IMR-90 (cell line): ENCODE data around the gene TDRD3.

ENCODE experiments used
- BHLHE40 ChIP-seq: fragments of 150-350 bp; IDR thresholded peaks from 2 replicates; pipeline ENCODE4 v1.6.1; 2016; ENCODE audit warnings: mild to moderate bottlenecking, low read depth, low read length
- CHD1 ChIP-seq: IDR thresholded peaks from 2 replicates; pipeline ENCODE4 v1.6.1; 2012; ENCODE audit warnings: low read depth, low read length, improper control_type of control experiment
- CTCF ChIP-seq: conservative IDR thresholded peaks from 2 replicates; pipeline ENCODE4 v1.5.1; 2012; ENCODE audit warnings: mild to moderate bottlenecking, low read depth, low read length, improper control_type of control experiment
- MAFK ChIP-seq: IDR thresholded peaks from 2 replicates; pipeline ENCODE4 v1.6.1; 2012; ENCODE audit warnings: low read depth, low read length, improper control_type of control experiment
- USF2 ChIP-seq: fragments of 150-350 bp; IDR thresholded peaks from 2 replicates; pipeline ENCODE4 v1.6.1; 2017; ENCODE audit warnings: mild to moderate bottlenecking, antibody characterized with exemption, low read length, low read depth

GRCh38 chr13:60620611-60621395 lies 223.8 kb downstream of the TDRD3 start:
- no peak for TF ChIP-seq MAFK
- no peak for TF ChIP-seq CHD1
- no peak for TF ChIP-seq CTCF
- TF ChIP-seq USF2, result no peak
- TF ChIP-seq BHLHE40, result no peak
